HG02759 (cell line): ENCODE data around the gene HOXC9.

Experiments
- ATAC-seq: cut with Tn5 transposase; IDR thresholded peaks from one replicate; pipeline ENCODE4 v1.9.1; 2021; ENCODE audit warnings: mild to moderate bottlenecking, moderate library complexity; ENCODE audit not compliant: unreplicated experiment

Gene HOXC9

DNA sequence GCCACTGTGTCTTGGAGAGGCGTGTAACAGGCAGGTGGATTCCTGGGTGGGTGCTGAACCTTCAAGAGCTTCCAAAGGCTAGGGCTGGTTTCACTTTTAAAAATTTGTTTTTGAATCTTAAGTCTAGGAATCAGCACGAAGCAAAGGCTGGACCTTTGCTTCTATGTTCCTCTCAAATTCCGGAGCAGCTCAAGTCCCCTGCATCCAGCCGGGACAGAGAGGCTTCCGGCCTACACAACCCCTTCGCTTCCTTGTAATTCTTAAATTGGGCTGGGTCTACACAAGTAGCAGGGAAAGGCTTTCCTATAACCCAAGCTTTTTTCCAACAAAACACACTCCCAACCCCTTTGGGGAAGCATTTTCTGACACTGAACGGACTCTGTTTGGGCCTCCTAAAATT, 37.0 kb upstream of the HOXC9 start:
- ATAC-seq: no peak

DNA sequence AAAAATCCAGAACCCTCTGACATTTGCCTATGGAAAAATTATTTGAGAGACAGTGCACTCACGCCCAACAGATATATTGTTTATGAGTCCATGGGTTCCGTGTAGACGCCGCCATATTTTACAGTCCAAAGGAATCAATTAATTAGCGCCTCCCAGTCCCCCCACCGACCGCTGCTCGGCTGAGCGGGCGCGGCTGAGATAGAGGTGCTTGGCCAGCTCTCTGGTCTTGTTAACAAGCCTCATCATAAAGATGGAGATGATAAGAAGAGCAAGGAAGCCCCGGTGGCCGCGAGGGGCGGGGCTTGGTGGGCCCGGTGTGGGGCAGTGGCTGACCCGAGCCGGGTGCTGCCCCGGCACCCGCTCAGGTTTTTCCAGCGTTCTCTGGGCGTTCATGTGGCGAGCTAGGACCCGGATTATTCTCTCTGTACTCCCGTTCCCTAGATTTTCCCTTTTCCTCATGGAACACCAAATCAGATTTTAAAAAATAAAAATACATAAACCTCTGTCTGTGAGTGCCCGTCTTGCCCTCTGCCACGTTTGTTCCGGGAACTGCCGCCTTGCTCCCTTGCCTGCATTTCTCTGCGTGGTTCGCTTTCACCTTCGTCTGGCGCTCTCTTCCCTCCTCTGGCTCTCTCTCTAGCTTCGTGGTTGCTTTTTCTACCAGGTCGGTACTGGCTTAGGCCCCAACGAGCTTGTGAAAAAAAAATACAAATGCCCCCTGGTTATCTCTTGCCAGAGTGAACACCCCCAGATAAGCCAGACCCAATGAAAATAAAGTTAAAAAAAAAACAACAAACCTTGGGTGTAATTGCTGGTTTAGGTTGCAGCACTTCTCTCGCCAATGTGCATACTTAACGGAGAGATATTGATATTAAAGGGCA, 36.3 kb upstream of the HOXC9 start:
- no peak for ATAC-seq

DNA sequence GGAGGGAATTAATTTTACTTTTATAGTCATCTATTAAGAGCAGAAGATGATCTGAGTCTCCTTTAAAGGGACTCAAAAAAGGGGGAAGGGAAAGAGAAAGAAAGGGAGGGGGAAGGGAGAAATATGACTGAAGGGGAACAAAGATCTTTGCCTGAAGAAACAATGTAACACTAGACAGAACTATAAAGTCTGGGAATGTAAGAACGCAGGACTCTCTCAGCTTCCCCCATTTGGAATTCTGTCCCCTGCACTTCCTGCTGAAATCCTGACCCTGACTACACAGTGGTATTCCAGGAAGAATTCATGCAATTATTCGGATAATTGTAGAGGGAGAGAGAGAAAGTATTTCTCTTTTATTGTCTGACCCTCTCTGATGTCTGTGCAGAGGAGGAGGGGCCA, 35.6 kb upstream of the HOXC9 start:
- no peak for ATAC-seq

DNA sequence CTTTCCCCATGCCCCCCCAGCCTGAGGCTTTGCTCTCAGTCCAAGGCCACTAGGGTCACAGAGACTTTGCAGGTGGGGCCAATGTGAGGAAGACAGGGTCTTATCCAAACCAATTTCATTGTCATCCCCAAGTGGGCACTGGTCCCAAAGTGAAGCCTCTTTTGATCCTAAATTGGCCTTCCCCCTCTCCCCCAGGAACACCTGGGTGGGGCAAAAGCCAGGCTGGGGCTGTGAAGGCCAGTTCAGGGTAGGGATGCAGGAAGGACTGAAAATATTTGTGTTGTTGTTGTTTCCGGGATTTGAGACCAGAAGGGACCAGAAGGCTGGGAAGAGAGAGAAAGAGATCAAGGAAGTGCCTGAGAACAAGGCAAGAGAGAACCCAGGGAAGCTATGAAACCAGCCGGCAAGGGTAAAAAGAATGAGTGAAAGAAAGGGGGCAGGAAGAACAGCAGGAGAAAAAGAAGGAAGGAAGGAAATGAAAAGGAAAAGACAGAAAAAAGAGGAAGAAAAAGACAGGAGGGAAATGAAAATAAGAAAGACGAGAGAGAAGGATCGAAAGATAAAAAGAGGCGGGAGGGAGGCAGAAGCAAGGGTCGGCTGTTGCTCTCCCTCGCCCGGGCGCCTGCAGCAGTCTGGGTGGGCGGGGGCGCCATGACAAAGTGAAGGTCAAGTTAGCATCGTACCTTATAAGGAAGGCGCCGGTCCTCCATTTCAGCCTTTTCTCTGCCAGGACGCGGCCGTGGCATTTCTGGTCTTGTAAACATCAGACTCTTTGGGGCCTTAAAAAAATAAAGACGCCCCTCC, 34.5 kb upstream of the HOXC9 start:
- ATAC-seq: no peak

DNA sequence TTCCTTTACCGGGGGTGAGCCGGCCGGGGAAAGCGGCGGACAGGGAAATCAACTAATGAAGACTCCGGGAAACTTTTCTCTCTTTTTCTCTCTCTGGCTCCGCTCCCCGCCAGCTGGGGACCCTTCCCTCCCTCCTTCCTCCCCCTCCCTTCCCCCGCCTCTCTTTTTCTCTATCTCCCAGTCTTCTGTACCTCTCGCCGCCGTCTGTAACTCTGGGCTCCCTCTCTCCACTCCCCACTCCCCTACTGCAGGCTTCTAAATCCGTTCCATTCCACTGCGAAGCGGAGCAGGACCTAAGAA, 33.9 kb upstream of the HOXC9 start:
- no peak for ATAC-seq

DNA sequence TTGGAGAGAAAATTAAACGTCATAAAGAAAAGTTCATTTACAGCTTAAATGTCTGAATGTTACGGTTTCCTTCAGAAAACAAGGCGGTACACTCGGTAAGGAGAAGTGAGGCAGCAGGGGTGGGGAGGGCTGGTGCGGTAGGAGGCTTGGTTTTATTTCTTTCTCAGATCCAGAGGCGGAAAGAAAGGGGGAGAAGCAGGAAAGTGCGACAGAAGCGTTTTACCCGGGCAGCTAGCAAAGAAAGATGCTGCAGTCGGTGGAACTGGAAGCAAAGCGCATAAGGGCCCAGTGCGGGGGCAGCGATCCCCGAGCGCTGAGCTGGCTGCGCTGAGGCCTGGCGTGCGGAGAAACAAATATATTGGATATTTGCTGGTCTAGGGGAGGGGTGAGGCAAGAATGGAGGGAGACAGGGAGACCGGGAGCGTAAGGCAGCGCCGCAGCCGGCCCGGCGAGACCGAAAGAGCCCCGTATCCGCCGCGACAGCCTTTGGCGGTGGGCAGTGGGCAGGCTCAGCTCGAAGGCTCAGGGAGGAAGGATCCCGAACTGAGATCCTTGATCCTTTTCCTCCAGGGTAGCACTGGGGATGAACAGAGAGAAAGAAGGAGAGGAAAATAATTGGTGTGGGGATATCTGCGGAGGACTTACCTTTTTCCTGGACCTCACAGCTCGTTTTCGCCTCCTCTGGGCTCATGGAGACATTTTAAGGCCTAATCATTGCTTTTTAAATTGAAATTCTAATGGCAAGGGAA, 33.4 kb upstream of the HOXC9 start:
- no peak for ATAC-seq

DNA sequence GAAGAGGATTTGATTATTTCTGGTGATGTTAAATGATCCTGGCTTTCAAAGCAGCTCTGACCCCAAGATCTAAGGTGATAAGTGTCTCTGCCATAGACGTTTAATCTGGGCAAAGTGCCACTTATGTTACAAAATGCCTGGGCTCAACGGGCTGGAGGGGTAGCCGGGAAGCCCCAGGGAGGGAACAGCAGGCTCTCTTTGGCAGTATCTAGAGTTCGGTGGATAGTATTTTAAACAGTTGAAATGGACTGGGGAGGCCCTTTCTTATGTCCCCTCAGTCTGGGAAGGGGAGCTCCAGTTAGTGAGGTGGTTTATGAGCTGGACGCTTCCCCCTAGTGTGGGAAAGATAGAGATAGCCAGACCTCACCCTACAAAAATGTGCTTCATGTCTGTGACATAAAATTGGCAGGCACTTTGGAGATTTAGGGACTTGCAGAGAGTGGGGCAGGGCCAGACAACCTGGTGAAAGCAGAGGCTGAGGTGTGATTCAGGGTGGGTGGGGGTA, 32.5 kb upstream of the HOXC9 start:
- no peak for ATAC-seq

DNA sequence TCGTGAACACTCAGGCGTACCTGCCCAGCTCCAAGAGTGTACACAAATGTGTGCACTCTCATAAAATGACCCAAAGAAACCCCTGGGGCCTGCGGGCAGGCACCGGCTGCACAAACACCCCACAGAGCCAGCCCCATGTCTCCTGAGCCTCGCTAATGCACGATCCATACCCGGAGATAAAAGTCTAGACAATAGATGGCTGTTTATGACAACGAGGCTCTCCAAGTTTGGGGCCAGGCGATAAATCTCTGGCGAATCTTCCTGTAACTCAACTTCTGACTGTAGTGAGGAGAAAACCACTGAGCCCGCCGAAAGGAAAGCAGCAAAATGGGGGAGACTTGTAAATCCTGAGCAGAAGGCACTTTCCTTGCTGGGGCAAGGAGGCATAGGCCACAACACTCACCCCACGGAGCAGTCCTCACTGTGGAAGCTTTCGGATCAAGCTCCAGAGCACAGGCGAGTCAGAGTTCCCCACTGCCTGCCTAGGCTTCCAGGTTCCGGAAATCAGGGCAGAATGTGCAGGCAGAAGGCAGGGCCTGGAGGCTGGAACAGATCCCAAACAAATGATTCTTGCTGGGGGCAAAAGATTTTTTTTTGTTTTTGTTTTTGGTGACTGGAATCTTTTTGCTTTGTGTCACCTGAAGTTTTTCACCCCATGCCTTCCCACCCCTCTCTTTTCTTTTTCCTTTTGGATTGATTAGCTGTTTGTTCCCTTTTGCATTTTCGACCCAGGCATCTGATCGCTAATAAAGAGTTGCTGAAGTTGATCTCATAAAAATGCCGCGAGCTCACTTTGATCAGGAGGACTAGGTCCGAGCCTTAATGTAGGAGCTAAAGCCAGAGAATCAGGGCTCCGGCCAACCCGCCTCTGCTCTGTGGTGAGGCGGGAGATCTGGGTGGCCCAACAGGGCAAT, 31.5 kb upstream of the HOXC9 start:
- no peak for ATAC-seq

DNA sequence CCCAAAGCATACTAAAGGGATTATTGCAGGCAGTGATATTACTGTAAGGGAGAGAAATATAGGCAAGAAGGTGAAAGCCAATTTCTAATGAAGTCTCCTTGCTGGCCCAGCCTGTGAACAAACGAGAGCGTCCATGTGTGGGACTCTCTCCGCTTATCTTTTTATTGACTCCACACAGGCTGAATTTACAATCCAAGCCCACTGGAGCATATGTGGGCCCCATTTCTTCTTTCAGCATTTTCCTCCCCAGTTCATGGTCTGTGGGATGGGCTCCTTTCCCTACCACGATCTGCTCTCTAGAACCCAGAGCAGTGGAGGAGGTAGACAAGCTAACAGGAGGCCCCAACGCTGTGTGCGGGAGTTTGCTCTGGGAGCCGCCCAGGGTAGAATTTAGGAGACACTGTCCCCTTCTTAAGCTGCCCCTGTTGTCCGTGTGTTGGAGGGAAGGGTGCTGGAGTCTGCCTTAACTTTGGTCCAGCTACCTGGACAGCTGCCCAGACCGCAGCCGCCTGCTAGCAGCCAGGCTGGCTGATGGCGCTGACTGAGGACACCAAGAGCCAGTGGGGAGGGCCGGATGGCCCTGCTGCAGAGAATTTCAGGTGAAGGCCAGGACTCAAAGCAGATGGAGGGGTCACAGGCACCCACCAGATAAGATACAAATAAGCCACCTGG, 30.2 kb upstream of the HOXC9 start:
- no peak for ATAC-seq

DNA sequence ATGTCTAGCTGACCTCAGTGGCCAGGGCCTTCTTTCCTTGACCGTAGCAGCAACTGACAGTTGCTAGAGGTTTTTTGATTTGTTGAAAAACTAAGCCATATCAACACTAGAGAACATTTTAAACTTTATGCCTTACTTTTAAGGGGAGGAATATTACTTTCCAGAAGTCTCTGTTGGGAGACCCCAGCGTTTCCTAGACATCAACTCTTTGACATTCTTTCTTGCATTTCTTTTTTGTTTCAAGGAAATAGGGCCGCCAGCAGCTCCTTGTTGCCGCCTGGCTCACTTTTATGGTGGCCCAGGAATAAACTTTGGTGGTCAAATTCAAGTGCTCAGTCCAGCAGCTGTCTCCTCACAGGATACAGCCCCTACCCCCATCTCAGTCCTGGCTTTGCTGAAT, 29.5 kb upstream of the HOXC9 start:
- no peak for ATAC-seq

DNA sequence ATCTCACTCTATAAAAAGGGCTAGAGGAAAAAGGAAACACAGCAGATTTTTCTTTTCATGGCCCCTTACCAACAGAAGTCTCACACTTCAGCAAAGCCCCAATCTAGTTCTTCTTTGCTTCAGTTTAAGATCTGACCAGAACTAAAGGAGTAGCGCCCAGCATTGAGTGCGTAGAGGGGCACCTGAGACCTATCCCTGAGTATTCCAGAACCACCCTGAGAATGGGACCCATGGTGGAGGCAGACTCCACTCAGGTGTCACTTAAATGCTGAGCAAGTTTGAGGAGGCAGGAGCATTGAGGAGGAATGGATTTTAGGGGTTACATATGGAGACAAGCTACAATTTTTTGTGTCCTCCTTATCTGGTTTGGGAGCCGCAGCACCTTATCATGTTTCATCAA, 28.8 kb upstream of the HOXC9 start:
- no peak for ATAC-seq

DNA sequence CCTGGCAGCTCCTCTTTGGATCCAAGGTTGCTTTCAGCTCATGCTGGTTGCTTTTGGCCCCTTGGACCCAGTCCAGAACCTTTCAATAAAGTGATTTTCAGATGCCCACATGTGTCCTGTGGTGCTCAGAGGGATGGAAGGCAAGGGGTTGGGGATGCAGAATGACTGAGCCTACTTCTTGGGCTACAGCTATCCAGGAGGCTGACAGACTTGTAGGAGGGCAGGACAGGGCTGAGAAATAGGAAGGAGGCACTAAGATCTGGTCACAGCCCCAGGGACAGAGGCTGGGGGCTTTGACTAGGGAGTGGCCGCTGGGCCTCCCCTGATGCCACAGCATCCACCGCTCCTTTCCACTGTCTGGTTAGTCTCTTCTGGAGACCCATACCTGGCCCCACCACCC, 28.3 kb upstream of the HOXC9 start:
- ATAC-seq: no peak

DNA sequence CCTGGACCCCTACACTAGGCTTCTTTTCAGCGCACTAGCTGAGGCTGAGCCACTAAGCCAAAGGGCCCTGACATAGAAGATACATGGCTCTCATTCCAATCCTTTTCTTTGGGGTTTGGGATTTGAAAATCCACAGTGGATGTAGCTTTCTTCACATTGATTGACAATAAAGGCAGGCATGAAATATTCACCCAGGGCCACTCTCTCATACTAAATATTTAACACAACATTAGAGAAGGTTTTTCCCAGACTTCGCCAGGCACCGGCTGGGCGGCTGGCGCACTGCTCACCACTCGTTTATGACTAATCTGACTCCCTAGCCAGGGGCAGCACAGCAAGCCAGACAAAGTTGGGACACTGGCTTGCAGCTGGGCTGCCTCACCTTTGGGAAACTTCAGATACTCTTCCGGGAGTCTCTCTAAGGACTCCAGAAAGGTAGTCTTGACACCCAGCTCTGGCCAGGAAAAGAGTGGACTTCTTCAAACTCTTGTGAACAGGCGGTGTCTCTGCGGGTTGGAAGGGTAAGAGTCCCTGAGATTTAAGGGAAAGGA, 27.7 kb upstream of the HOXC9 start:
- no peak for ATAC-seq

DNA sequence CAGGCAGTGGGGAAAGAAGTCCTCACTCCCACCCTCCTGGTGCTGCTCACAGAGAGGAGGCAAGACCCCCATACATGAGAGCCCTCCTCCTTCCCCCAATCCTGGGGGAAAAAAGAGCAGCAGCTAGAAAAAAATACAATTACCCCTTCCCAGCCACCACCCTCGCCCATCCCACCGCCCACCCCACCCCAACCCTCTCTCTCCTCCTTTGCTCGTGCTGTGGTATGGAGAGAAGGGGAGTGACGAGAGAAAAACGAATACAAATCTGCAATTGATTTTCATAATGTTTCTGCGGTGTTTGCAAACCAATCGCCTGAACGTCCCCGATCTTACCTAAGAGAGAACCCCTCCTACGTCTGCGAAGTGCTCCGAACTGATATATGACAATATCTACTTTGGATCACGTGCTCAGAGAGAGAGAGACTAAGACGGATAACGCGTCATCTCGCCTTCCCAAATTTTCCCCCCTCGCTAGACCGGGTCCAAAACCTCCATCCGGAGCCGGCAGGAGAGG, 27.2 kb upstream of the HOXC9 start, which contains the start of gene HOXC11:
Gene HOXC11, plus strand, starts transcription at position 405 of the 514 bp plus-strand sequence. CDS start 116 bp downstream, outside the sequence.
- no peak for ATAC-seq

DNA sequence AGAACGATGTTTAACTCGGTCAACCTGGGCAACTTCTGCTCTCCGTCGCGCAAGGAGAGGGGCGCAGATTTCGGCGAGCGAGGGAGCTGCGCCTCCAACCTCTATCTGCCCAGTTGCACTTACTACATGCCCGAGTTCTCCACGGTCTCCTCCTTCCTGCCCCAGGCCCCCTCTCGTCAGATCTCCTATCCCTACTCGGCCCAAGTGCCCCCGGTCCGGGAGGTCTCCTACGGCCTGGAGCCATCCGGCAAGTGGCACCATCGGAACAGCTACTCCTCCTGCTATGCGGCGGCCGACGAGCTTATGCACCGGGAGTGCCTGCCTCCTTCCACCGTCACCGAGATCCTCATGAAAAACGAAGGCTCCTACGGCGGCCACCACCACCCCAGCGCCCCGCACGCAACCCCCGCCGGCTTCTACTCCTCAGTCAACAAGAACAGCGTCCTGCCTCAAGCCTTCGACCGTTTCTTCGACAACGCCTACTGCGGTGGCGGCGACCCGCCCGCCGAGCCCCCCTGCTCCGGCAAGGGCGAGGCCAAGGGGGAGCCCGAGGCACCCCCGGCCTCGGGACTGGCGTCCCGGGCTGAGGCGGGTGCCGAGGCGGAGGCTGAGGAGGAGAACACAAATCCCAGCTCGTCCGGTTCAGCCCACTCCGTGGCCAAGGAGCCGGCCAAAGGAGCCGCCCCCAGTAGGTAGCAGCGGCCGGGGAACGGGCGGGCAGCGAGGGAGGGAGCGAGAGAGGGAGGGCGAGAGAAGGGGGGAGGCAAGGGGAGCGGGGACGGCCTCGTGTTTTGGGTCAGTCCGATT, 26.5 kb upstream of the HOXC9 start:
- ATAC-seq: no peak

DNA sequence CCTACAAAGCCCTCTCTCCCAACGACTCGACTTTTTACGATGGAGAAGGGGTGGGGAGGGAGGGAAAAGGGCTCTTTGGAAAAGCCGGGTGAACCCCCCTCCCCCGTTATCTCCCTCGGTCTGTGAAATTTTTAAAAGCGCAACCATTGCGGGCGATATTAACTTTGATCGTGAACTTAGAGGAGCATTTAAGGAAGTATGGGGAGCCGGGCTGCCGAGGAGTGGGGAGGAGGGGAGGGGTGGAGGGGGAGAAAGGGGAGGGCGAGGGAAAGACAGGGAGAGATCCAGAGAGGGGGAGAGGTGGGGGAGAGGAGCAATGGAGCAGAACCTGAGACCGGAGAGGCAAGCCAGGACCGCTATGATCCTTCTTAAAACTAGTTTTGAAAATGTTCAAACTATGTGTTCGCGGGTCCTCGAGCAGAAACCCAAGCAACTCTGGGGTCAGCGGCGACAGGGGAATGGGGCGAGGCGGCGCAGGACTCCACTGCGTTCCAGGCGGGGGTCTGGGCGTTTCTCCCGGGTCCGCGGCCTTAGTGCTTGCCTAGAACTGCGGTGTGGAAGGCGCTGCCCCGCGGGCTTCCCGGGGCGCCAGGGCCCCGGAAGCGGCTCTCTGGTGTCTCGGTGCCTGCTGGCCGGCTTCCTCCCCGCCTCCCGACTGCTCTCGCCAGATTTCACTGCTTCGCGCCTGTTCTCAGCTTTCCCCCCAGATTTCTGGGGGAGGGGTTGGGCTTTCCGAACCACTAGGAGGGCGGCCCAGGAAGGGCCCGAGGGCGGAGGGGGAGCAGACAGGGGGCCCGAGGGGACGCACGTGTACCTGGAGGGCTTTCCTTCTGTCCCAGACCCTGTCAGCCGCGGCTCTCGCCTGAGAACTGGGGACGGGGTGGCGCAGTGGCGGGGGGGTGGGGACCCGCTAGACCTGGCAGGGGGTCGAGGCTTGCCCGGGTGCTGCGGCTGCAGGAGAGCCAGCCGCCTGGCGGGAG, 25.6 kb upstream of the HOXC9 start, which contains the start of gene HOTAIR:
Gene HOTAIR, minus strand, starts transcription at position 871 of the 980 bp plus-strand sequence.
- ATAC-seq: no peak

DNA sequence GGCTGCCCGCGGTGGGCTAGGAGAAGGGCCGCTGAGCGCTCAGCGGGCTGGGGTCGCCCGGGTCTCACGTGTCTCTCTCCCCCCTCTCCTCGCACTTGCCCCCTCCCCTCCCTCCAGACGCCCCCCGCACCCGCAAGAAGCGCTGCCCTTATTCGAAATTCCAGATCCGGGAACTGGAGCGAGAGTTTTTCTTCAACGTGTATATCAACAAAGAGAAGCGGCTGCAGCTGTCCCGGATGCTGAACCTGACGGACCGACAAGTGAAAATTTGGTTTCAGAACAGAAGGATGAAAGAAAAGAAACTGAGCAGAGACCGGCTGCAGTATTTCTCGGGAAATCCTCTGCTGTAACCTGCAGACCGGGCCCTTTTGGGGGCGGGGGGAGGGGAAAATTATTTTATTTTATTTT, 24.9 kb upstream of the HOXC9 start:
- ATAC-seq: no peak
